Activated gamma-delta T cell (primary cell): ENCODE data around the gene ARHGEF19.
"Not testable (repeated sequence)": the region's sequence is repeated elsewhere in the genome, so short reads cannot be mapped to it uniquely, and the experiment has no call there.

Source experiments
- DNase-seq: peaks from one replicate; lab custom pipeline; 2025; lab: John Stamatoyannopoulos, UW

Gene ARHGEF19

DNA sequence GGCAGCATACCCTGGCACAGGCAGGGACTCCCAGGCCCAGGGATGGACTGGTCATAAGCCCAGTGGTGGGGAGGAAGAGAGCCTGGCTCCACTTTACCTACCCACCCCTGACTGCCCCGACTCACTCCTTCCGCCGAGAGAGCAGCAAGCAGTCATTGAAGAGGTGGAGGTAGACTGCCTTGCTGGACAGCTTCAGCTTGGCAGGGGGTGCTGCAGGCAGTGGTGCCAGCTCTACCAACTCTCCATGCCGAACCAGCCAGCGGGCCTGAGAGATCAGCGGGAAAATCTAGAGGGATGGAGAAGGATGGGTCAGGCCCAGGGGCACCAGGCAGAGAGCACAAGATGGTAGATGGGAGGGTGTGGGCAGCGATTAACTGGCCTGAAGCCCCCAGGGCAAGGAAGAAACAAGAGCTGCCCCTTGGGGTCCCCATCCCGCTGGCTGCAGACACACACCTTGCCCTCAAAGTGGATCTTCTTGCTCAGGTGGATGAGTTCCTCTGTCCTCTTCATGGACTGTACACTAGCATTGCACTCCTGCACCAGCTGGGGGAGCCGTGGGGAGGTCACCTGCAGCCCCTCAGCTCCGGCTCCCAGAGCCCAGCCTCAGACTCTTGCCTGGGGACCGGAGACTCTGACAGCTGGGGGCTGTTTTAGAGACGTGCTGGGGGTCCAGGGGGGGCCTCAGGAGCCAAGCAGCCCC is 7.7 kb downstream of the ARHGEF19 start:
- no peak for DNase-seq

DNA sequence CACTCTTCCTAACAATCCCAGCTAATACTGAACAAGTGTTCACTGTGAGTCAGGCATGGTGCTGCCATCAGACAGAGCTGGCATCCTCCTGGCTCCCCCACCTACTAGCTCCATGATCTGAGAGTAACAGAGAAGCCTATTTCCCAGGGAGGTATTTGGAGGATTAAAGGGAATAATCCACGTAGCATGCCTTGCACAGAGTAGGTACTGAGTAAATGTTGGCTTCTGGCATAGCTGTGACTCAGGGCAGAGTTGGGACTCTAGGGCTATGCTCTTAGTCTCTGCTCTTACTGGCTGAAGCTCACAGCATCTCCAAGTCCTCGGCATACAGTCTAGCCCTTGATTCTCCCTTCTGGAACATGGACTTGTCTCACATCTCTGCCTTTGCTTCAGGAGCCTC is 8.2 kb downstream of the ARHGEF19 start:
- DNase-seq, result no peak

DNA sequence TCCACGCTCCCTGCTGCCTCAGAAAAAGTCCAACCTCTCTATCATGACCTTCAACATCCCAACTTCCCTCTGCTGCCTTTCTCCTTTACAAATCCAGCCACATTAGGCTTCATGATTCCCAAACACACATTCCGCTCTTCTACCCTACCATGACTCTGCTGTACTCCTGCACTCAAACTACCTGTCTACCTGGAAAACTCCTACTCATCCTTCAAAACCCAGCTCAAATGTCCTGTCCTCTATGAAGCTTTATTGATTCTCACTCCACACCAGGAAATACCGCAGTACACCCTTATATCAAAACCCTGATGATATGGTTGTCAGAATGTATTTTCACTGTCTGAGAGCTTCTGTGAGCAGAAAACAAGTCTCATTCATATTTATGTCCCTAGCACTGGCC is 8.9 kb downstream of the ARHGEF19 start:
- DNase-seq, result no peak

DNA sequence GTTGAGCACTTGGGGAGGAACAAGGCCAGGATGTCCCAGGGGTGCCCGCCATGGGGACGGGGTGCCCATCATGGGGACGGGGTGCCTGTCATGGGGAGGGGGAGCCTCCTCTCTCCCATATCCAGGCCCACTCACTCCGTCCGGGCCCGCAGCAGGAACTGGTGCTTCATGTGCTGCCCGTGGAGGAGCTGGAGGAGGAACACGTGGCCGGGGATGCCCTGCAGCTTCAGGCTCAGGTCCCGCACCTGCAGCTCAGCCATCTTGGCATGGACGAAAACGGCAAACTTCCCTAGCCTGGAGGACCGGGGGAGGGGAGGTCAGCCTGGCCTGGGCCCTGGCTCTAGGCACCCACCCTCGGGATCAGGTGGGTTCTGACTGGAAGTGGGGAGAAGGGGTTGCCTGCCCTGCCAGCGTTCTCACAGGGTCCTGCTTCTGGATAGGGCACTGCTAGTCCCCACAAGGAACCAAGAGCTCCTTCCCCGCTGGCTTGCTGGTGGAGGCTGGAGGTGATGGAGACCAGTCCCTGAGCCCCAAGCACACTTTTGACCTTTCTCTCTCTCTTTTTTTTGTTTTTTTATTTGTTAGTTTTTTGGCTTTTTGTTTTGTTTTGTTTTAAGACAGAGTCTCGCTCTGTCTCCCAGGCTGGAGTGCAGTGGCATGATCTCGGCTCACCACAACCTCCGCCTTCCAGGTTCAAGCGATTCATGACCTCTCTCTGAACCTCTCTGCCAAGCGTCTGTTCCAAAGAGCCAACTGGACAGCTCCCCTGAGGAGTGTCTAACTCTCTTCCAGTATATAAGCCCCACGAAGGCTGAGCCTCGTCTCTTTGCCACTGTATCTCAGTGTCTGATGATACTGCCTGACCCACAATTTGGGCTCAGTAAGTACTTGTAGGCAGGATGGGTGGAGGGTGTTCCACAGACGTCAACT is 9.9 kb downstream of the ARHGEF19 start:
- no peak for DNase-seq

DNA sequence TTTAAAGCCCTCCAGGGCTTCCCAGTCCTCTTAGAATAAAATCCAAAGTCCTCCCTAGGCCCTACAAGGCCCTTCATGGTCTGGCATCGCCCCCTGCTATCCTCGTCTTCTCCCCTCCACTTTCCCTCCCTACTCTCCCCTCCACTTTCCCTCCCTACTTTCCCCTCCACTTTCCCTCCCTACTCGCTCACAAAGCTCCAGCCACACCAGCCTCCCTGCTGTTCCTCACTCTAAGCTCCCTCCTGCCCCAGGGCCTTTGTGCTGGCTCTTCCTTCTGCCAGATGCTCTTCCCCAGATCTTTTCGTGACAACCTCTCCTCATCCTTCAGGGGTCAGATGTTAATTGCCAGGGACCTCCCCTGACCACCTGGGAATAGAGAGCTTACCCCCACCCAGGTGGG is 12.8 kb downstream of the ARHGEF19 start:
- no peak for DNase-seq

DNA sequence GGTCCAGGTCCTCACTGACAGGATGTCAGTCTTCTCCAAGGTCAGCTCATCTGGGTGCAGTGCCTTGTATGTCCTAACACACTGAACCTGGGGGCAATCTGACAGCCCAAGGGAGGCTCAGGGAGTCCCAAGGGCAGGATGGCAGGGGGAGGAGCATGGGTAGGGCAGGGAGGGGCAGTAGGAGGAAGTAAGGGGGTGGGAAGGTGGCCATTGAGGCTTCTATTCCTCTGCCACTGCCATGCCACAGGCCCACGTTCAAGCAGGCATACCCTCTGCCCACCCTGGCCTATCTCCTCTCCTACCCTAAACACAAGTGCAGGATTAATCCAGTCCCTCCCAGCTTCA is 13.3 kb downstream of the ARHGEF19 start:
- no peak for DNase-seq

DNA sequence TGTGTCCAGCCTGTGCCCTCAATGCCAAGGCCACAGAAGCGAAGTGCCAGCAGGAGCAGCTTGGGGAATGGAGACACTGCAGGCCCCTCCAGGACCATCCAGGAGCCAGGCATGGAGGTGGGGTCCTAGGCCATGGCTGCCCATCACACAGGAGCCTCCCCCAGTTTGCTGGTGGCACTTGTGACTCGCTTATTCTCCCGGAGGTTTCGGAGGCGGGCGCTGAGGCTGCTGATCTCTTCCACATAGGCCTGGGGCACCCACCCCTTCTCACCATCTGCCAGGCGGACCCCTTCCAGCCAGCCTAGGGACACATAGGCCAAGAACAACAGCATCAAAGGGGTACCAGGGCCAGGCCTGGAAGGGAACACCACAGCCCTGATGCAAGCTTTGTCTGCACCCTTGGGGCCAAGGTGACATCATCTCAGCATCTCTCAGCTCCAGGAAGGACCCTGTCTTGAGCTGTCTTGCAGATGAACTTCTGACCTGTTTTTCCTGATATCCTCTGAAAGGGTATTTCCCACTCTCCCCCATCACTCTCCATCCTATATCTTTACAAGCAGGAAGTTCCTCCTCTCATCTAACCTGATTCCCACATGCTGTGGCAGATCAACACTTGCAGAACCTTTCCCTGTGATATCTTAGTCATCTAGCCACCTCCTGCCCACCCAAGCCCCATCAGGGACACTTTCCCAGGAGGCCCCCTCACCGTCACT is 13.9 kb downstream of the ARHGEF19 start:
- no peak for DNase-seq

DNA sequence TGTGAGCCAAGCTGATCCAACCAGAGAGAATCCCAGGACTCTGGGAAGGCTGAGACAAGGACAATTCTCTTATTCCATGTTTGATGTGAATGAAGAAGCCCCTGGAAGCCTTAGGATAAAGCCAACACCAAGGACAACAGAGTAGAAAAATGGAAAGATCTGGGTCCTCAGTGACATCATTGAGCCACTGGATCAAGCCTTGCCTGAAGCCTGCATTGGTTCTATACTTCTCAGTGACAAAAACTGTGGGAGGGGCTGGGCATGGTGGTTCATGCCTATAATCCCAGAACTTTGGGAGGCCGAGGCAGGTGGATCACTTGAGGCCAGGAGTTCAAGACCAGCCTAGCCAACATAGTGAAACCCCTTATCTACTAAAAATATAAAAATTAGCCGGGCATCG is 15.6 kb downstream of the ARHGEF19 start:
- no peak for DNase-seq

DNA sequence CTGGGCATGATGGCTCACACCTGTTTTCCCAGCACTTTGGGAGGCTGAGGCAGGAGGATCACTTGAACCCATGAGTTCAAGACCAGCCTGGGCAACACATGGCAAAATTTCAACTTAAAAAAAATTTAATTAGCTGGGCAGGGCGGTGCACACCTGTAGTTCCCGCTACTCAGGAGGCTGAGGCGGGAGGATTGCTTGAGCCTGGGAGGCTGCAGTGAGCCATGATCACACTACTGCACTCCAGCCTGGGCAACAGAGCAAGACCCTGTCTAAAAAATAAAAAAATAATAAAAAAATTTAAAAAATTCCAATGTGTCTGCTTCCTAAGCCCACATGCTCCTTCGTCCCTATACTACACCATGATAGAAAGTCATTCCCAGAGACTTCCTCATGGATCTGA is 16.3 kb downstream of the ARHGEF19 start:
- DNase-seq, result not testable (repeated sequence)

DNA sequence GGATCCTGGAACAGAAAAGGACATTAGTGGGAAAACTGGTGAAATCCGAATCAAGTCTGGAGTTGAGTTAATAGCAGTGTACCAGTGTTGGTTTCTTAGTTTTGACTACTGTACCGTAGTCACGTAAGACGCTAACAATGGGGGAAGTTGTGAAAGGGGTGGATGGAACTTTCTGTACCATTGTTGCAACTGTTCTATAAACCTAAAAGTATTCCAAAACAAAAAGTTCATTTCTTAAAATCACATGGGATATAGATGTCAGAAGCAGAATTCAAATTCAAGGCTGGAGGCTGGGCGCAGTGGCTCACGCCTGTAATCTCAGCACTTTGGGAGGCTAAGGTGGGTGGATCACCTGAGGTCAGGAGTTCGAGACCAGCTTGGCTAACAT is 16.9 kb downstream of the ARHGEF19 start:
- DNase-seq, result no peak

DNA sequence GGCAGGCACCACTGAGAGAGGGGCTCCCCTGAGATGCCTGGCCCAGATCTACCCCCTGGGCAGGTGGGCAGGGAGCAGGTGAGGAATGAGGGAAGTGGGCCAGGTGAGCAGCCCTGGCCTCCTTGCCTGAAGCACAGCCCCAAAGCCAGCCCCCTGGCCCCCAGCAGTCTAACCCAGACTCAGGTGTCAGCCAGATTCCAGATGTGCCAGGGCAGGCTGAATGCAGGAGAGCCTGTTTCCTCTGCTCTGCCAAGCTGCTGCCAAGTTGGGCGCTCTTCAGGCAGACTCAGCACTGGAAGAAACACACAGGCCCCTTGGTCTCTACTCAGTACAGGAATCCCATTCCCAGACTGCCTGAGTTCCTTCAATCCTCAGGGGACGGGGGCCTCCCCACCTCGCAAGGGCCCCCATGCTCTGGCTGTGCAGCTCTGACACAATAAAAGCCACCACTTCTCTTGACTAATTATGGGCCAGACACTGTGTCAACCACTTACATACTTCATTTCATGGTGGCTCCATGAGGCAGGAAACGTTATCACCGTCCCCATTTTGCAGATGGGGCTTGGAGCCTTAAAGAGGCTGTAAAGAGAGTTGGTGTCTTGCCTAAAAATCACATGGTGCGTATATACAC is 20.4 kb downstream of the ARHGEF19 start:
- DNase-seq, result no peak

DNA sequence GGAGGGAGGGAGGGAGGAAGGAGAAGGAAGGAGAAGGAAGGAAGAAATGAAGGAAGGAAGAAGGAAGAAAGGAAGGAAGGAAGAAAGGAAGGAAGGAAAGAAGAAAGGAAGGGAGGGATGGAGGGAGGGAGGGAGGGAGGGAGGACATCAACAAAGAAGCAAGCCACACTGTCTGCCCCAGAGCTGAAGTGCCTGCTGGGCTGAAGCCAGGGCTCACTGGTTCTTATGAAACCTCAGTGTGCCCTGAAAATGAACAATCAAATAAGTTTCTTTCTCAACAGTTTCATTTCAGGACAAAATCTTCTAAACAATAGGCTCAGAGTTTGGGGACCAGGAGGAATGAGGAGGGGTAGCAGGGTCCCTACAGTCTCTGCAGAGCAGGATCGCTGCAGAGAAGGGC is 21.1 kb downstream of the ARHGEF19 start:
- DNase-seq, result no peak

DNA sequence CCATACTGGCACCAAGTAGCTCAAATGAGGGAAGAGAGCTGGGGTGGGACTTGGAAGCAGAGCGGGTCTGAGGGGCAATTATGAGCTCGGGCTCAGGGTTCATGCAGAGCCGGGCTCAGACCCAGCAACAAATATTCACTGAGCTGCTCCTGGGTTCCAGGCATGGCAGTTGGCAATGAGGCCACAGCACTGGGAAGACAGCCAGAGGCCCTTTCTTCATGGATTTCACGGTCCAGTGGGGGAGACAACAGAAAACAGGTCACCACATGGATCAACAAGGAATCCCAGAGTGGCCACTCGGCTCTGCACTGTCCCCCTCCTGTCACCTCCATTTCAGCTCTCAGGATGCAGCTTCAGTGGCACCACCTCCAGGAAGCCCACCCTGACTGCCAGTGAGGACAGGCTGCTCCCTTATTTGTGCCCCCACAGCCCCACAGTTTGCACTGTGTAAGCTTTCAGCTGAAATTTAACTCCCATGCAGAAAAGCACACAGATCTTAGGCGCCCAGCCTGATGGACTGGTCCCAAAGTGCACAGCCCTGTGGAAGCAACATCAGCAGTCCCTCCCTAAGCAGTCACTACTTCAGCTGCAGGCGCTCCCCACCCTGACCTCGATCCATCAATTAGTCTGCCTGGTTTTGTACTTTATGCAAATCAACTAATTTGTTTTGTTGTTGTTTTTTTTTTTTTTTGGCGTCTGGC is 22.4 kb downstream of the ARHGEF19 start:
- no peak for DNase-seq

DNA sequence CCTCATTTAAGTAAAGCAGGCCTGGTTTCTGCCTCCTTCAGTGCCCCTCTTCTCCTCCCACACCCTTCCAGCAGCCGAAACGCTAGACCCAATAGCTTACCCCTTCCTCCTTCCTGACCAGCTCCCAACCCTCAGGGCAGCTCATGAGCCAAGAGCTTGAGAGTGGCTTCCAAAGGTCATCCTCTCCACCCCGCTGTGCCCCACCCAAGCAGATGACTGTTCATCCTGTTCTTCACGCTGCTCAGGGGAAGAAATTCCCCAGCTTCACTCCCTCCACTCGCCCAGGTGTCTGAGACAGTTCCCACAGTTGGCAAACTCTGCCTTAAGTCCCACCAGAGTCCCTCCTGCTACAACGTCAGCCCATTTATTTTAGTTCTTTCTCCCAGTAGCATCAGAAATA is 23.4 kb downstream of the ARHGEF19 start:
- no peak for DNase-seq

DNA sequence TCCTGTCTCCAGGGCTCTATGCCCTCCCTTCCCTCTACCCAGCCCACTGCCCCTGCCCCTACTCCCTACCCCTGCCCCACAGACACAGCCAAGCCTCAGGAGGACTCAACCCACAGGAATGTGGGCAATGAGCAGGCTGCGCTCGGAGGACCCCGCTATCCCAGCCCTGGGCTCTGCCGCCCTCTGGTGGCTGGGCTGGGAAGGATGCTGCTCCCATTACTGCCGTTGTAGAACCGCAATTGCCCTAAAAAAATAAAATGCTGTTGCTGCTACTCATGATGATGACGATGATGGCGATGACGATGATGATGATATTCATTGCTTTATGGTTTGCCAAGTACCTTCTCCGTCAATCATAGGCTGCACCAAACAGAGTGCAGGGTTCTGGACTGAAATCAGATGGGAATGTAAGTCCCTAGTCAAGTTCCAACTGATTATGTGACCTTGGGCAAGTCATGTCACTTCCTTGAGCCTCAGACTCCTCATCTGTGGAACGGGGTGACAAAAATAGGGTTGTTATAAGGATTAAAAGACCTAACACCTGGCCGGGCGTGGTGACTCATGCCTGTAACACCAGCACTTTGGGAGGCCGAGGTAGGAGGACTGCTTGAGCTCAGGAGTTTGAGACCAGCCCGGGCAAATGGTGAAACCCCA is 24.6 kb downstream of the ARHGEF19 start:
- peak; percentile 50 for DNase-seq

DNA sequence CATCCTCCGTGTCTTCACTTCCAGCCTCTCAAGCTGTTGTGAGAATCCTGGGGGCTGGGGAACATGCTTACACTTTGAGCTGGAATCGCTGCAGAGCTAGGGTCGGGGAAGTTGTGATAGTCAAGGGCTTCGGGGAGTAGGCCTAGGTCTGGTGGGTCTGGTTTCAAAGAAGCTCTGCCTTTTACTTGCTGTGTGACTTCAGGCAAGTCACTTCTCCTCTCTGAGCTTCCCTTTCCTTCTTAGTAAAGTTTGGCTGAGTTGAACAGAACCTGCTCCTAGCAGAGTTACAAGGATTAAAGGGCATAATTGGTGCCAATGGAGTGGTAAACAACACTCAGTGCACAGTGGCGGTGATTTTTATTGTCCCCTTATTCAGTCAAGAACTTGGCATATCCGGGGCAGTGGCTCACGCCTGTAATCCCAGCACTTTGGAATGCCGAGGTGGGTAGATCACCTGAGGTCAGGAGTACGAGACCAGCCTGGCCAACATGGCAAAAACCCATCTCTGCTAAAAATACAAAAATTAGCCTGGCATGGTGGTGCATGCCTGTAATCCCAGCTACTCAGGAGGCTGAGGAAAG is 25.7 kb downstream of the ARHGEF19 start:
- no peak for DNase-seq

DNA sequence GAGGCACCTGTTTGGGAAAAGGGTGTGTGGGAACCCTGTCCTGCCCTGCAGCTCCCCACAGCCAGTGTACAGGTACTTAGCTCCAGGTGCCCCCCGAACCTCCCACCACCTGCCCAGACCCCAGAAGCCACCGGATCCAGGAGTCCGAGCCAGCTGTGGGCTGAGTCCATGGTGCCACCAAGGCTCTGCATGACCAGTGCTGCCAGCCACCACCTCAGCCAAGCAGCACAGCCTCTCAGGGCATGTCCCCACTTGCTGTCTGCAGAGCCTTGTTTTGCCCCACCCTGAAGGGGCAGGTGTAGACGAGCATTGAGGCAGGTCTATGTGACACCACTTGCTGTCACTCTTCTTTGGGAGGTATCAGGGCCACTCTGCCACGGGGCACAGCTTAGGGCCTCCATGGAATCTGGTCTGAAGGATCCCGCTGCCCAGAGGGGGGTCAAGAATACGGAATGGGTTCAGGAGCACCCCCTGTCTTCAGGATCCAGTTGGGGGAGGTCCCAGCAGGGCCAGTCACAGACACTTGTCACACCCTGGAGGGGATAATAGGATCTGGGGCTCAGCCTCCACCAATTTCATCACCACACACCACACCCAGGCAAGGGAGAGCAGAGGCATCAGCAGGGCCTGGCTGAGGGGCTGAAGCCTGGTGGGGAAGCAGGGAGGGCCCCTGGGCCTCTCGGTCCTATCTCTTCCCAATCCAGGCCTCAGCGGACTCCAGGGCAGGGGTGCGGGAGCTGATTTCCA is 27.7 kb downstream of the ARHGEF19 start:
- DNase-seq, result no peak

DNA sequence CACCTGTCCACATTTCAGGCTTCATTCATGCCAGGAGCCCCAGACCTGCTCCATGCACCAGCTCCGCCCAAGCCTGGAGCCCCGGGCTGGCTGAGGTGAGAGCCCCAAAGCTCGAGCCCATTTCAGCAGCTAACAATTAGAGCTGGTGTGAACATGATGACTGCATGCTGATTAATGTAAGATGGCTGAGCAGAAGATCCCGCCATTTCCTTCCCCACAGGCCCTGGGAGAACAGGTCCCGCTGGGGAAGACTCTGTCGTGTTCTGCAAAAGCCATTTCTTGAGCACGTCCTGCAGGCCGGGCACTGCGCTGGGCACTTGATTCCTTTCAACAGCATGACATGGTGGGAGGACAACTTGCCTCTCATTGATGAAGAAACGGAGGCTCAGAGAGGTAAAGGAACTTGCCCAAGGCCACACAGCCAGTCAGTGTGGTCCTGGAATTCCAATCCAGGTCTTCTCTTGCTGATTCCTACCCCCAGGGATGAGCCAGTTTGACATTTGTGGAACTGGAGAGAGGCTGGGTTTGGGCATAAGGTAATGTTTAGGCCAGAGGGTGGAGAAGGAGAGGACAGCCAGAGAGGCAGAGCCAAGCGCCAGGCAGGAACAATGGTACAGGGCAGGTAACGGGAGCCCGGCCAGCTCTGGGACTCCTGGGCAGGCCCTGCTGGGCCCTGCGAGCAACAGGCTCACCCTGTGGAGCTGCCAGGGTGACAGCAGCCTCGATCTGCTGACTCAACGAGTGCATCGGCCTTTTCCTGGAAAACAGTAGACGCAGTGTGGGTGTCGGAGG is 28.5 kb downstream of the ARHGEF19 start:
- no peak for DNase-seq

DNA sequence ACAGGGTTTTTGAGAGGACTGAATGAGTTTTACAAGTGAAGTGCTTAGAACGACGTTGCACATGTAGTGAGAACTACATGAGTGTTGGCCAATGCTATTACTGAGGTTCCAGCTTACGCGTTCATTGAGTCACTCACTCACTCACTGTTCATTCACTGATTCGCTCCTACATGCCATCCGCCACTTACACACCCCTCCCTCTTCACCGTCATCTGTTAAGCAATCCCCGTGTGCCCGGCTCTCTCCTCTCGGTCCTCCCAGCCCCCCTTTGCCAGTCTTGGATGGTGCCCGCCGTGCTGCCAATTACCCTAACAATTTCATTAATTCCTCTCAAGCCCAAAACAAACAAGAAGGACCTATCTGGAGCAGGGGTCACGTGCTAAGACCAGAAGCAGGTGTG is 29.3 kb downstream of the ARHGEF19 start:
- no peak for DNase-seq
